ENCODE results near the gene KRTAP9-7. TPM values are rescaled to one million over a fixed set of nuclear protein-coding genes. Genes with fewer than 3 reads are reported as not detected.
A peak's percentile ranks its signal among the peaks of the same experiment; 100 is the strongest.

KRTAP9-7 gene
- total RNA-seq, 1 experiment from 2014 or later, result not detected

GRCh38 chr17:41324180-41325075, 48.9 kb downstream of the KRTAP9-7 start:
- no TSS peak for BruUV-seq (replicated peaks)
- Histone ChIP-seq H3K36me3 (ENCODE audit: control insufficient read depth, insufficient read depth, low read length) (no peaks in the 10 kb centered on the region), H3K4me1 (ENCODE audit: control insufficient read depth, insufficient read depth, low read length) (no peaks in the 10 kb centered on the region), H3K9me3 (ENCODE audit: control insufficient read depth, insufficient read depth, low read depth, low read length) (0 out of 2 replicates have a peak, but pooled peaks cover under 1% of the 10 kb centered on the region), H3K4me3 (ENCODE audit: low read depth in 2 of 2, low read length in 2 of 2) (no peak overlapping the region), H3K27ac (ENCODE audit: low read length) (no peak overlapping the region), H3K27me3 (ENCODE audit: control insufficient read depth, insufficient read depth, low read length) (no peaks in the 10 kb centered on the region)
- intact Hi-C loops (cut with micrococcal nuclease; ENCODE audit: unreplicated experiment), result loop anchor here (10.0 kb wide), 1 partner anchor 340 kb away; no protein-coding TSS in a partner anchor
- TF ChIP-seq CTCF (IDR thresholded peaks at IDR 0.05) (peak; percentile 75), SIN3A (IDR thresholded peaks at IDR 0.05; ENCODE audit: borderline replicate concordance, insufficient read depth, low read depth, low read length) (no peak), TCF7L2 (IDR thresholded peaks at IDR 0.05; ENCODE audit: low read depth, low read length) (no peak), REST (IDR thresholded peaks at IDR 0.05; ENCODE audit: insufficient read depth in 1 of 2, low read depth in 2 of 2, low read length in 1 of 2) (no peak)
- DNase-seq (ENCODE audit: low read depth, low spot score), result no peak
- ChIA-PET CTCF (no interaction called here), POLR2A (no interaction called here)
- peak; percentile 65 for ATAC-seq
- in situ Hi-C loops (cut with HindIII; ENCODE audit: low pct_unique_long_range_greater_than_20kb, low sequenced_read_pairs), result no loop called here

GRCh38 chr17:41325126-41325525, 49.6 kb downstream of the KRTAP9-7 start:
- no TSS peak for BruUV-seq (replicated peaks)
- in situ Hi-C loops (cut with HindIII; ENCODE audit: low pct_unique_long_range_greater_than_20kb, low sequenced_read_pairs) (no loop called here), intact Hi-C loops (cut with micrococcal nuclease; ENCODE audit: unreplicated experiment) (loop anchor here (10.0 kb wide), 1 partner anchor 340 kb away; no protein-coding TSS in a partner anchor)
- ChIA-PET POLR2A (no interaction called here), CTCF (no interaction called here)
- Histone ChIP-seq H3K27ac (ENCODE audit: low read length) (no peak overlapping the region), H3K27me3 (ENCODE audit: control insufficient read depth, insufficient read depth, low read length) (no peaks in the 10 kb centered on the region), H3K4me1 (ENCODE audit: control insufficient read depth, insufficient read depth, low read length) (no peaks in the 10 kb centered on the region), H3K4me3 (ENCODE audit: low read depth in 2 of 2, low read length in 2 of 2) (no peak overlapping the region), H3K36me3 (ENCODE audit: control insufficient read depth, insufficient read depth, low read length) (no peaks in the 10 kb centered on the region), H3K9me3 (ENCODE audit: control insufficient read depth, insufficient read depth, low read depth, low read length) (no peaks in the 10 kb centered on the region)
- no peak for DNase-seq (ENCODE audit: low read depth, low spot score)
- TF ChIP-seq TCF7L2 (IDR thresholded peaks at IDR 0.05; ENCODE audit: low read depth, low read length) (no peak), CTCF (IDR thresholded peaks at IDR 0.05) (no peak), REST (IDR thresholded peaks at IDR 0.05; ENCODE audit: insufficient read depth in 1 of 2, low read depth in 2 of 2, low read length in 1 of 2) (no peak), SIN3A (IDR thresholded peaks at IDR 0.05; ENCODE audit: borderline replicate concordance, insufficient read depth, low read depth, low read length) (no peak), POLR2AphosphoS5 (IDR thresholded peaks at IDR 0.05; ENCODE audit: low read depth, low read length) (no peak)
- ATAC-seq, result no peak
